GM19099 (cell line): Measurements from ENCODE around the gene ARPC2.

Experiments used
- POLR2A ChIP-seq: IDR thresholded peaks from 3 replicates; pipeline ENCODE4 v1.6.1; 2011; ENCODE audit warnings: low read depth; ENCODE audit not compliant: insufficient read length; ENCODE audit errors: extremely low read depth

ARPC2 gene

GRCh38 chr2:218233543-218233942, 16.6 kb downstream of the ARPC2 start:
- no peak for TF ChIP-seq POLR2A

DNA sequence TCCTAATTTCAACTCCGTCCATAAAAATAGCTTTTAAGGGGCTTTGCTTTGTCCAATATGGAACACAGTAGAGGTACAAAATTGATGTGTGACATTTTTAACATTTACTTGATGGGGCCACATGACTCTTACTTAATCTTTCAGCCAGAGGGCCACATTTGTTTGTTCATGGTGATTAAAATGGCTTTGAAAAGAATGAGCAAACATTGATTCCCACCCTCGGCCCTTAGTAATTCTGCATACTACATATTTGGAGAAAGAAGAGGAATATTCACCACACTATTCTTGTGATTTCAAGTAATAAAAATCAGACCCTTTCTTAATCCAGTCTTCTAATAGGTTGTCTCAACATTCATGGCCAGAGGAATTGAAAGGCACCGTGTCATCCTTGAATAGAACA, 17.5 kb downstream of the ARPC2 start:
- no peak for TF ChIP-seq POLR2A

GRCh38 chr2:218235017-218235416, 18.0 kb downstream of the ARPC2 start:
- no peak for TF ChIP-seq POLR2A

DNA sequence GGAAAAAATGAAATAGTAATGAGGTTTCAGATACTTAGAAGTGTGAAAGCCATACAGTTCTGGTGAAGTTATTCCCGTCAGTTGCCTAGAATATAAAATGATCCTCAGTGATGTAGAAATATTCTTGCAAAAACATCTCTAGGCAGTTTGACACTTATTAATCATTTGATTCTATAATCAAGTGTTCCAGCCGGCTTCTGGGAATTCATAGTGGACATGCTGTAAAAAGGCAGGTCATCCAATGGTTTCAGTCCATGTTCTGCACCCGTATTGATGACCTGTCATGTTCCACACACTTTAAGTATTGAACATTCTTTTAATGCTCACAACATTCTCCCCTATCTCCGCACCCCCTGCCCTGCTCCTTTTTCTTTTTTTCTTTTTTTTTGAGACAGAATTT, 19.8 kb downstream of the ARPC2 start:
- no peak for TF ChIP-seq POLR2A

DNA sequence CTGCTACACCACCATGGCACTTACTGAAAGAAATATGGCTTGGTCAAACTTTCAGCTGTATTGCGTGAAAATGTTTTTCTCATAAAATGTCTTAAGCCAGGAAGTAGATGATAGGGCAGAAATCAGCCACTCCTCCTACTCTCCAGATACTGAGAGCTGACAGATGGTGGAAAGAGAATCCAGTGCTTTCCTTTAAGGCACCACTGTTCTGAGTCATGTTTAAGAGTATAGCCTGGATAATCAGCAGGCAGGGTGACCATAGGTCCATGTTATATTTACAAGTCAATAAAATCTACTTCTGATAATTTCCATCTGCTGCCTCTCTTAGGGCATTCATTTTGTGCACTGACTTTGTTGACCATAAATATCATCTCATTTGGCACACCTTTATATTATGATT, 21.9 kb downstream of the ARPC2 start:
- TF ChIP-seq POLR2A: no peak

DNA sequence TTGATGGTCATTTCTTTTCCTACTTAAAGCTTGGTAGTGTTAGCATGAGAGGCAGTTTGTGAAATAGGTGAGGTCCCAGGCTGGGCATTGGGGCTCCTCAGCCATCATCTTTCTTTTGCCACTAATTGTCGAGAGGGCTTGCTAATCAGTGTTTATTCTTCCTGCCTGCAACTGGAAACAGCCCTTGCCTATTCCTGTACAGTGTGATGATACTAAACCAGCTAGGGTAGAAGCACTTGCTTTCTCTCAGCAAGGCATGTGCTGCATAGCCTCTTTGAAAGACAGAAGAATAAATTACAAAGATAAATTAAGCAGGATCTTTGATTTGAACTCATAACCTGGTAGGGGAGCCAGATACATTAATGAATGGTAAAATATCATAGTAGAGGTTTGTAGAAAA, 27.2 kb downstream of the ARPC2 start:
- no peak for TF ChIP-seq POLR2A

GRCh38 chr2:218244665-218245064, 27.7 kb downstream of the ARPC2 start:
- TF ChIP-seq POLR2A: no peak

DNA sequence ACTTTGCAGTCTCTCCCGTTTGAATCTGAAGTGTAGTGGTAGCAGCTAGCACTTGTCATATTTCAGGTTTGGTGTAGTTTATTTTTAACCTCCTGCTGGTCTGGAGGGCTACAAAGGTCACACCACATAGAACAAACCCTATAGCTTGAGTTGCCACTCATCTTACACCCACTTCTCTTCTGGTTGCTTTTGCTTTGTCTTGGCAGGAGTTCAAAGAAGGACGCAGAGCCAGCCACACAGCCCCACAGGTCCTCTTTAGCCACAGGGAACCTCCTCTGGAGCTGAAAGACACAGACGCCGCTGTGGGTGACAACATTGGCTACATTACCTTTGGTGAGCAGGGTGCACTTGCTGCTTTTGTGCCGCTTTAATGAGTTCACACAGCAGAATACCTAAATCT, 28.2 kb downstream of the ARPC2 start:
- TF ChIP-seq POLR2A: no peak

- no peak for TF ChIP-seq POLR2A
These were observed 32.7 kb downstream of the ARPC2 start for GRCh38 chr2:218249691-218250090.

GRCh38 chr2:218252509-218253231, 35.7 kb downstream of the ARPC2 start:
- no peak for TF ChIP-seq POLR2A

- no peak for TF ChIP-seq POLR2A
These were observed 36.2 kb downstream of the ARPC2 start for GRCh38 chr2:218253232-218253625.

DNA sequence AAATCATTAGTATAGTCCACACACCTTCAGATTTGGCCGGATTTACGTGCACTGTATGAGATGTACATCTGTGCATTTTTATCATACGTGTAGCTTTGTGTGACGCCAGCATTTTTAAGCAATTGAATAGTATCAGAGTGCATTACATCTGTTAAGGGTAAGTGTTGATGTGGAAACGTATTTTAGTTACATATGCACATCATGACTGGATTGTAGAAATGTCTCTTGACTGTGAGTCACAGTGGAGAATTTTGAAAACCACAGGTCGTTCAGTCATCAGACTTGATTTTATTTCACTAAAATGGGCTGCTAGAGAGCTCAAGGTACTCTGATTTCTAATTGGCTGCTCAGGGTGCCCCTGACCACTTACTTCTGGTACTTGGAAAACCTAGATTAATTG, 38.5 kb downstream of the ARPC2 start:
- TF ChIP-seq POLR2A: no peak

GRCh38 chr2:218256612-218257350, 39.8 kb downstream of the ARPC2 start:
- no peak for TF ChIP-seq POLR2A

- TF ChIP-seq POLR2A: no peak
These were observed 40.5 kb downstream of the ARPC2 start for GRCh38 chr2:218257390-218257981.

GRCh38 chr2:218259099-218259961, 42.3 kb downstream of the ARPC2 start:
- TF ChIP-seq POLR2A: no peak
